HG02852 (cell line): ENCODE data around the gene TRPV3.
"Not testable (repeated sequence)": the region's sequence is repeated elsewhere in the genome, so short reads cannot be mapped to it uniquely, and the experiment has no call there.

Experiments used
- ATAC-seq: cut with Tn5 transposase; IDR thresholded peaks from one replicate; pipeline ENCODE4 v1.9.1; 2021; ENCODE audit warnings: mild to moderate bottlenecking, moderate library complexity; ENCODE audit not compliant: unreplicated experiment

TRPV3 gene

DNA sequence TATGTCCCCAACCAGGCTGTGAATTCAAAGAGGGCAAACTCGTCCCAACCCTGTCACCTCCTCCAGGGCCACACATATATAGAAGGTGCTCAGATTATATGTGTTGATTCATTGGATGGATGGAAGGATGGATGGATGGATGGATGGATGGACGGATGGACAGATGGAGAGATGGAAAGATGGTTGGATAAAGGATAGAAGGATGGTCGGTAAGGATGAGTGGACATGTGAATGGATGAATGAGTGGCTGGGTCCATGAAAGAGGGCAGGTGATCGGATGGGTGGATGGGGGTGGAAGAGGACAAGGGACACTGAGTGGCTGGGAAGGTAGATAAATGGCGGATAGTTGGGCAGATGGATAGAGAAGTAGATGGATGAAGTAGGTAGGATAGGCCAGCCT lies 30.1 kb downstream of the TRPV3 start:
- ATAC-seq = no peak

DNA sequence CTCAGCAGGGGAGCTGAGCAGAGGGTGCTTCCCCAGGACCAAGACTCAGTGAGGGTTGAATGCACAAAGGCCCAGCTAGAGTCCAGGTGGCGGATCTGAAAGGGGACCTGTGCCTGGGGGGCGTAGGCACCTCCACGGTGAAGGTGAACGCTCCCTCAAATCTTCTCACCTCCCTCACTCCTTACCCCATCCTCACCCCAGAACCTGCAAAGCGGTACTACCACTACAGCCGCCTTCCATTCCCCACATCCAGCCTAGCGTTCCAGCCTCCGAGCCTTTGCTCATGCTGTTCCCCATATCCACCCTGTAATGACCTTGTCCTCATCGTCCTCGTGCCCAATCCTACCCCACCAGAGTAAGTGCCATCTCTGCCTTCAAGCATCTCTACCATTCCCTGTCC lies 30.6 kb downstream of the TRPV3 start:
- ATAC-seq = no peak

DNA sequence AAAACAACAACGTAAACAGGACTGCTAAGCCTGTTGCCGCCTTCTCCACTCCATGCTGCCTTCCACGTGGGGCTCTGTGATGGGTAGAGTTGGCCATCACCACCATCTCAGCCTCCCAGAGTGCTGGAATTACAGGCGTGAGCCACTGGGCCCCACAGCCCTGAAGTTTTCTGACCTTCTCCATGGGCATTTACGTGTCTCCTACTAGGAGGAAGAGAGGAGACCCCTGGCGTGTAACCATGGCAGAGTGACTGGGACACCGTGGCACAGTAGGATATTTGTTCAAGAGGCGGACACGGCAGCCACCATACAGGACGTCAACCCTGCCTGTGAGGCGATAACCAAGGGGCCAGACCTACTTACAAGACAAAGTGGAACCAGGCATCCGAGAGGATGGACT lies 31.1 kb downstream of the TRPV3 start:
- no peak for ATAC-seq

DNA sequence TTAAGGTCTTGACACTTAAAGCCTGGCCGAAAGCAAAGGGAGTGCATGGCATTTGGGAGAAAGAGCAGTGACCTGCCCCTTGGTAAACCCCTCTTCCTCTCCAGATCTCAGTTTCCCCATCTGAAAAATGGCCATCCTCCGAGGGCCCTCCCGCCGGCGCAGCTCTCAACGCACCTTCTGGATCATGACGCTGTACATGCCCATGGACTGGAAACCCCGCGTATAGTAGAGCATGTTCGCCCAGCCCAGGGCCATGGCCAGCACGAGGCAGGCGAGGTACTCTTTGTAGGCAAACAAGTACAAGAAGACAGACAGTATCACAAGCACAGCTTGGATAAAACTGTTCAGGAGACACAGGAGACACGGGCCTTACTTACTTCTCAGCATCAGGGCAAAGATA lies 33.6 kb downstream of the TRPV3 start:
- no peak for ATAC-seq

DNA sequence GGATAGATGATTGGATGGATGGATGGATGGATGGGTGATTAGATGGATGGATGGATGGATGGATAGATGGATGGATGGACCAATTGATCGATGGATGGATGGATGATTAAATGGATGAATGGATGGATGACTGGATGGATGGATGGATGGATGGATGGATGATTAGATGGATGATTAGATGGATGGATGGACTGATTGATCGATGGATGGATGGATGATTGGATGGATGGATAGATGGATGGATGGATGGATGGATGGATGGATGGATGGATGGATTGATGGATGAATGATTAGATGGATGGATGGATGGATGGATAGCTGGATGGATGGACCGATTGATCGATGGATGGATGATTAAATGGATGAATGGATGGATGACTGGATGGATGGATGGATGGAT lies 38.1 kb downstream of the TRPV3 start:
- not testable (repeated sequence) for ATAC-seq

DNA sequence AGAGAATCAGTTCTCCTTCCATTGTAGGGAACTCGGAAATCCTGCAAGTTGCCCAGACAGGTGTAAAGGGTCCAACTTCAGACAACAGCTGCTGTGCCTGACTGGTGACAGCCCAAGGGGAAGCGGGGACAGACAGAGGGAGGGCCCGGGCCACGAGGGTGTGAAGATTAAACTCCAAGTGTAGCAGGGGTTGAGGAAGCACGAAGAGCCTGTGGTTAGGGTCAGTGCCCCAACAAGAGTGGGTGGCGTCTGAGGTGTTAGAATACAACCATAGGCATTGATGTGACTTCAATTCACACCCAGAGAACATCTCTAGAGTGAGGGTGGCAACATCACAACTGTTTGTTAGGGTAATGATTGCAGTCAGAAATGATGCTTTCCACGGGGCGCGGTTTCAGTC lies 42.7 kb downstream of the TRPV3 start:
- no peak for ATAC-seq

DNA sequence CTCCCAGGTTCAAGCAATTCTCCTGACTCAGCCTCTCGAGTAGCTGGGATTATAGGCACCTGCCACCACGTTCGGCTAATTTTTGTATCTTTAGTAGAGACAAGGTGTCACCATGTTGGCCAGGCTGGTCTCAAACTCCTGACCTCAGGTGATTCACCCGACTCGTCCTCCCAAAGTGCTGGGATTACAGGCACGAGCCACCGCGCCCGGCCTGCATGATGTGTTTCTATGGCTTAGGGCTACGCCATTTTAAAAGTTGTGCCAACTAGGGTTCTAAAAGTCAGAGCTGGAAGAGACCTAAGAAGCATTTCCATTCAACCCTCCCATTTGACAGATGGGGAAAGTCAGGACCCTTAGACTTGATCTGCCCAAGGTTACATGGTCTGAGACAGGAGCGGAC lies 43.4 kb downstream of the TRPV3 start:
- not testable (repeated sequence) for ATAC-seq

DNA sequence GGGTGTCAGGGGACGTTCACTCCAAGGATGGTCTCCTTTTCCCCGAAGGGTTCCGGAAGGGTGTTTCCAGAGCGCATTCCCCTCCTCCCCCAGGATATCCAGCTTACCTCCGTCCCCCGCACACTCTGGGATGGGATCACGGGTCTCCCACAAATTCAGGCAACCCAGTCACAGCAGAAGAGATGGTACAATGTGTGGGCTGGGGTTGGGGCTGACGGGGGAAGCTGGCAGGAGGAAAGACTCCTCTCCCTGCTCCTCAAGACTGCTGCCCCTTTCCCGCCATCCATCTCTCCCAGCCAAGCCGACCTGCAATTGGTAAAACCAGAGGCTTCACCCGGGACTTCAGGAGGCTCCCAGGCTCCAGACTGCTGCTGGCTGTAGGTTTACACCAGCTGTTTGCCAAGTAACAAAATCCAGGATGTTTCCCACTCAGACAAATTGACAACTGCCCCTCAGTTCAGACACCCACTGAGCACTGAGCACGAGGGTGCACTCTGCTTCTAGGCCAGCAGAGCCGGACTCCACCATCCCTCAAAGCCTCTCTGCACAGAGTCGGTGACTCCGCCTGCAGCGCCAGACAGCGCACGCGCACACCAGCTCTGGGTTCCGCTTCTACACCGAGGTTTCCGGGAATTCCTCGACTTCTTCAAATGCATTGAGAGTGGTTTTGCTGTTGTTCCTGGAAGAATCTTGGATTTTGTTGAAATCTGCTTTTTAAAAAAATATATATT lies 44.1 kb downstream of the TRPV3 start:
- no peak for ATAC-seq

DNA sequence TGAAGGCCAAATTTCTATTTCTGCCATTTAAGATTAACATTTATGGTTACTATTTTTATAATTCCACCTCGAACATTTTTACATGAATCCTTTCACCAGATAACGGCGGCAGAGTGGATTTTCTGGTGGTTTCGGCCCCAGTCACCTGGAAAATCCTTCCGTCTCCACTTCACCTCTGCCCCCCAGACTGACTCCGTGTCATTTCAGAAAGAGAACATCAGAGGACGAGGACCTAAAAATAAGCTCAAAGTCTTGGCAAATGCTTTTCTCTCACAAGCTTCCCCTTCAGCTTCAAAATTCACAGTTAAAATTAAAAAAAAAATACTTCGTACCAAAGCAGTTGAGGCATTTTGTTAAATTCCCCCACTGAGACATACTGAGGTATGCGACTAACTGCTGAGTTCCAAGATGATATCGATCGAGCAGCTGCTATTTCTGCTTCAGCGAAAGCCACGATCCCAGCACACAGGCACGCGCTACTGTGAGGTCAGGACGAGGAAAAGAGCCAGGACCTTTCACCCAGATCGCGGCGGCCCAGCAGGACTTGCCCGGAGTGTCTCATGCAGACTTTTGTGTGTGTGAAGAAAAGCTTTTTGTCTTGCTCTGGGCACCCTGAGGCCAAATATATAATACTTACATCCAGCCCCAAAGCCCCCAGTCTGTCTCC lies 45.0 kb downstream of the TRPV3 start:
- no peak for ATAC-seq

DNA sequence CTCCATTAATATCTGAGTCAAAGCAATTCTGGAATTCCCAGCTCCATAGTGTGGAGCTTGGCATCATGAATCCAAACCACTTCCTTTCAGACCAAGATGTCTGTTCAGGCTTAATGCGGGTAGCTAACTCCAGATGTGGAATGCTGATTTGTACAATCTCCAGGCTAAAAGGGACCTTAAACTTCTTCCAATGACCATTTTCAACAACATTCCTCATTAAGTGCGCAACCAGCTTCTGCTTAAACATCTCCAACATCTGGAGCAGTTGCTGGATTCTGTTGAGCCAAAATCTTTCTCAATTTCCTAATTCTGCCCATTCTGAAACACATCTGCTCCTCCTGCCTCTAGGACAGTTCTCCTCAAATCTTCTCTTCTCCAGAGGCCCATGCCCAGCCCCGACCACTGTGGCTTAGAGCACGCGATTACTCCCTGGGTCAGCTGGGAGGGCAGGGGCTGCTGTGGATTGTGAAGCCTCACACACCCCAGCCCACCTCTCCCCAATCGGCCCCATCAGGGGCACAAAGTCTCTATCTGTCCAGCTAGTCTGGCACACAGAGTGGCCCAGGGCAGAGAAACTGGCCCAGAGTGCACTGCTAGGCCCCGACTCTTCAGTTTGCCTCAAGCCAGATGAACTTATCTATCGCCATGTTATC lies 45.6 kb downstream of the TRPV3 start:
- no peak for ATAC-seq

DNA sequence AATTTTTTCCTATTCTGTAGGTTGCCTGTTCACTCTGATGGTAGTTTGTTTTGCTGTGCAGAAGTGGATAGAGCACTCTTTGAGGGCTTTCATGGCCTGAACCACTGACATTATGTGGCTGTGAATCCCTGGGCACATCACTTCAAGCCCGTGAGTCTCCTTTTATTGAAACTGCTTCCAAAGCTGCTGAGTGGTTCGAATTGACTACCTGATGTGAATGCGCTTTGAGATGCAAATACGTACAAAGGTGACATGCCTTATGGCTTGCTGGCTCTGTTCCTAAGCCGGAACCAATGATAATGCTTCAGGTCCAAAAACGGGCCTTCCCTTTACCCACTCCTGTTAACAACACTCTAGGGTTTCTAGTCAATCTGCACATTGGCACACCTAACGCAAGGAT lies 47.5 kb downstream of the TRPV3 start:
- no peak for ATAC-seq

DNA sequence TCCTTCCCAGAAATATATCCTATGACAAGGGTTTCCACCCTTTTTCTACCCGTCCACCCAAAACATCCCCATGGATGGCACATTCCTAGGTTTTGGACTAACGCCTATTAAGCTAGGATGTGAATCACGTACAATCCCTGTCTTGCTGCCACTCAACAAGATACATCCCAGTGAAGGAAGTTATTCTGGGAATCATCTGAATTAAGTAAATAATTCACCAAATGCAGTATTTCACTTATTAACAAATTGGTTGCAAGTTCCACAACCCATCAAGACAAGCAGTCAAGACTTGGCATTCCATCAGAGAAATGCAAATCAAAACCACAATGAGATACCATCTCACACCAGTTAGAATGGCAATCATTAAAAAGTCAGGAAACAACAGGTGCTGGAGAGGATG lies 49.7 kb downstream of the TRPV3 start:
- no peak for ATAC-seq

DNA sequence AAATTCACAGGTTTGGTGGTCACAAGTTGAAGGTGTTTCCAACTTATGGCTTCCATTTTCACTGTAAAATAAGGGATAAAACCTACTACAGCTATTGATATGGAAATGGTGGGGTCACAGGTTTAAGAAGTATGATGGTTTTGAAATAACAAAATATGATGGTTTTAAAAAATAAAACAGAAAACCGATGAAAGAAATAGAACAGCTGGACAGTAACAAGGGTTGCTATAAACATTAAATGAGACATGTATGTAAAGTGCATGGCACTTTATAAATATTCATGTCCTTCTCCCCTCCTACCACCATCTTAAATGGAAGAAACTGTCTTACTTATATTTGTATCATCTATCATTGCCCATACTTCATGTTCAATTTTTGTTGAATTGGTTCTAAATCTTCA lies 50.5 kb downstream of the TRPV3 start:
- no peak for ATAC-seq

DNA sequence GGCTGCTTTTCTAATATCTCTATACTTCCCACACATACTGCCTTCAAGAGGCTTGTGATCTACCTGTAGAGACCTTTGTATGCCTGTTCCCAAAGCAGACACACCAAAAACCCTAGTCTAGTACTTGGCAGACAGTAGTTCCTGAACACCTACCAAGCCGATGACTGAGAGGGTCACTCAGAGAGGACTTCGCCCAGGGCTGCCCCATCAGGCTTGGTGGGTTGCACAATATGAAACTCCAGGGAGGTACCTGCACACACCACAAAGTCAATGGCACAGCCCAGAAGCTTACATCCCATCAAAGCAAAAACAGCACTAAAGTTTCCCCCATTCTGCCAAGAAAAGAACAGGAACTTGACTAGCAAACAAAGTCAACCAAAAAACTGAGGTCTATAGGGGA lies 51.6 kb downstream of the TRPV3 start:
- ATAC-seq = no peak

DNA sequence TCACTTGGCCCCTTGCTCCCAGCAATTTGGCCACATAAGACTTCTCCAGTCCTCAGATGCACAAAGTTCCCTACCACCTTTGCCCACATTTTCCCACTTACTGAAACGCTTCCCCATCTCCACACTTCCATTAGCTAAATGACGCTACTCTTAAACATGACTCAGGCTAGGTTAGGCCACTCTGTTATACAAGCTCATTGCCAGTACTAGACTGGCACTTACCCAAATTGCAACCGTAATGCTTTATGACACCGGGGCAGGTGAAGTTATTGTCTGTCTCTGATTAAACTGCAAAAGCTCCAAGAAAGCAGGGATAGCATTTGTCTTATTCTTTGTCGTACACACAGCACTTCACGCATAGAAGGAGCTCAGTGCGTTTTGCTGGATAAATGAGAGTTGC lies 52.6 kb downstream of the TRPV3 start:
- no peak for ATAC-seq

DNA sequence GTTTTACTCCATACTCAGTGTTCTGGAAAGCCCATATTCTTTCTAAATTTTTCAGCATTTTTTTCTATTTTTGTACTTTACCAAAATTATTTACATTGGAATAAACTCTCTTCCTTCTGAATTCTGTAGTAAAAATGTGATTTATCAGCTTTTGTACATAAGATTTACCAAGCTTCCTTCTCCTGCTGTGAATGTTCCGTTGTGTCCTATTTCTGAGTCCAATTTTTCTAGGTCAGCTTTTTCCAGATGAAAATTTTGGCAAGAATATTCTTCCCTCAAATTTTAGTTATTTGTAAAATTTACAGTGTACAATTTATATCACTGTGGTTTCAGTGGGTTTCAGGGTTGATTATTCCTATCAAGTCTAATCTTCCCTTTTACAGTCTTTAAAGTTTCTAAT lies 54.3 kb downstream of the TRPV3 start:
- ATAC-seq = no peak

DNA sequence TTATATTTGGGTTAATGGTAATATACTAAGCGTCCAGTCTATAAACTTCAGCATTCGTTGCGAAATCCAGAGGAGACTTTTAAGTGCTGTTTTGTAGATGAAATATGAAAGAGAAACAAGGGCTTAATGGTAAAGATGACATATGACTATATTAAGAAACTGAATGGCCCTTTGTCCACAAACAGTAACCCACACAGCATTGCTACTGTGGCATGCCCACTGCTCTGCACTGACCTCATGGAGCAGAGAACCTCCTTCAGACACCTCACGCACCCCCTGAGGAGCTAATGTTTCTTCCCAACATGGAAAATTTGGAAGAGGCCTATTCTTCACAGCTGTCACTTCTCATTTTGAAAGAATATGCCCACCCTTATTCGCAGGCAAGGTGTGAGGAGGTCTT lies 55.1 kb downstream of the TRPV3 start:
- no peak for ATAC-seq

DNA sequence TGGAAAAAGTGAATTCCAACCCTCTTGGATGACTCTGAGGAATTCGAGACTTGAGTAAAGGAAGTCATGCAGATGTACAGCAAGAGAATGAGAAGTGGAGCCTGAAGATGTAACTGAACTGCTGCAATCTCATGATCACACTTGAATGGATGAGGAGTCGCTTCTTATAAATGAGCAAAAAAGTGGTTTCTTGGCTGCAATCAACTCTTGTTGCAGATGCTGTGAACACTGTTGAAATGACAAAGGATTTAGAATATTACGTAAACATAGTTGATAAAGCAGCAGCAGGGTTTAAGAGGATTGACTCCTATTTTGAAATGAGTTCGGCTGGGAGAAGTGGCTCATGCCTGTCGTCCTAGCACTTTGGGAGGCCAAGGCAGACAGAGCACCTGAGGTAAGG lies 56.3 kb downstream of the TRPV3 start:
- ATAC-seq = no peak

DNA sequence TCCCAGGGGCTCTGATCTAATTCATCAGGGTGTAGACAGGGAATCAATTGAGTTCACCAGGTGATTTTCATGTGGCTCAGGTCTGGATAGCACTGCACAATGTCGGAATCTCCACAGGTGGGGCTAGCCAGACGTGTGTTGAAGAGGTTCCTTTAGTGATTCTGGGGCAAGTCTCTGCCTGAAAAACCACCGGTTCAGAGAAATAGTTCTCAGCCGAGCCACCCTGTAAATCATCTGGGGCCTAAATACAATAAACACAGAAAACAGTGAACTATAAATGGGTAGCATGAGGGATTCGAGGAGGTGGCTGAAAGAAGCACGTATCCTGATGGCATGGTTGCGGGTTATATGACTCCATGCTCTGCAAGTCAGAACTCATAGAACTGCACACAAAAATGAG lies 60.5 kb downstream of the TRPV3 start:
- ATAC-seq = no peak

DNA sequence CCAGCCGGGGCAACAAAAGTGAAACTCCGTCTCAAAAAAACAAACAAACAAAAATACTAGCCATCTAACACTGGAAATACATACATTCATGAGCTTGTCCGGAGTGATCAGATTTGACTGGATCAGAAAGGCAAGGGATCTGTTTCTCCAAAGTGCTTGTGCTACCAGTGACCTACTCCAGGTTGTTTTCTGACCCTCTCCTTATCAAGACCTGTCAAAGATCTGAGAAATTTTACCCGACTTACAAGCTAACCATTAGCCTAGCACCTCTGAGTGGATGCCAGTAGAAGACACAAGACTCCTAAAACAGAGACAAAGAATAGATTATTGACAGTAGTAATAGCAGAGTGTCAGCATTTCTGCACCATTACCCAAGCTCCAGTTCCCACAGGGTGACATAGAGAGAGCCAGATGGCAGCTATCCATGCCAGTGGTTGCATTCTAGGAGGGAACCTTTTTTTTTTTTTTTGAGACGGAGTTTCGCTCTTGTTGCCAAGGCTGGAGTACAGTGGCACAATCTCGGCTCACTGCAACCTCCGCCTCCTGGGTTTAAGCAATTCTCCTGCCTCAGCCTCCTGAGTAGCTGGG lies 72.0 kb downstream of the TRPV3 start:
- no peak for ATAC-seq

DNA sequence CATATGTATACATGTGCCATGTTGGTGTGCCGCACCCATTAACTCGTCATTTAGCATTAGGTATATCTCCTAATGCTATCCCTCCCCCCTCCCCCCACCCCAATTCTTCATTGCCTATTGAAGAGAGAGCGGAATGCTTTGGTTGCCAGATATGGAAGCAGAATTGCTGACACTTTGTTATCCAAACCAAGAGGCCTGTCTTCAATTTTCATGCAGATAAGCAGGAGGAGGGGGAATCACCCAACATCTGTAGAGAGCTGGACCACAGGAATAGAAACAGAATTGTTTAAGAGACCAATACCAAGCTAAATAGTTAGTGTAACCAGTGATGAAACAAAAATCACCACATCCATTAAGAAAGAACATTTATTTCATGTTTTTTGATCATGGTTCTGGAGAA lies 74.8 kb downstream of the TRPV3 start:
- ATAC-seq = no peak

DNA sequence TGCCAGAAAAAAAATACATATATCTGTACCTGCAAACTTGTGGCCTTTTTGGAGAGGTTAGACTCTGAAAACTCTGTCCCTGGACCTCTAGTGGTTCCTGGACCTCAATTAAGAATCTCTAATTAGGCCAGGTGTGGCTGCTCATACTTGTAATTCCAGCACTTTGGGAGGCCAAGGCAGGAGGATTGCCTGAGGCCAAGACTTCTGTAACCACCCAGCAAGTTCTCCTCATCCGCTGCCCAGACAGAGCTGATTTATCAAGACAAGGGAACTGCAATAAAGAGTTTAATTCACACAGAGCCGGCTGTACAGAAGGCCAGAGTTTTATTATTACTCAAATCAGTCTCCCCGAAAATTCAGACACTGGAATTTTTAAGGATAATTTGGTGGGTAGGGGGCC lies 77.6 kb downstream of the TRPV3 start:
- no peak for ATAC-seq
